IMR-90 (cell line): ENCODE results near the gene ELANE. TPM values are rescaled to one million over a fixed set of nuclear protein-coding genes. Genes with fewer than 3 reads are reported as not detected.

ENCODE experiments used
- ATAC-seq: fragments of 200-7000 bp; cut with Tn5 transposase; 2 replicates; pipeline ENCODE4 v1.9.1; 2020; ENCODE audit warnings: low read depth, mild to moderate bottlenecking, moderate library complexity
- BruUV-seq: library from RNA; stranded (reverse); fragments of 400-500 nt; replicated peaks from 2 replicates; lab custom pipeline; 2021; lab: Mats Ljungman, UMichigan
- CTCF ChIA-PET: fragments of 300-600 bp; formaldehyde crosslinking; extraction: SDS; loops from one replicate; lab custom pipeline; 2021; ENCODE audit warnings: antibody characterized with exemption; lab: Yijun Ruan, JAX
- POLR2A ChIA-PET: fragments of 300-600 bp; sonication (Branson Sonifier 250); formaldehyde crosslinking; loops from one replicate; lab custom pipeline; 2022; ENCODE audit warnings: antibody characterized with exemption; ENCODE audit not compliant: unreplicated experiment; lab: Charles Lee
- DNase-seq: peaks from one replicate; pipeline ENCODE4 v3.0.0; 2013
- H2AFZ ChIP-seq: replicated peaks from 2 replicates; pipeline ENCODE3; 2013; ENCODE audit warnings: low read length, mild to moderate bottlenecking; ENCODE audit not compliant: poor library complexity
- H2AK5ac ChIP-seq: 2 replicates; pipeline ENCODE4 v1.6.1; 2013; ENCODE audit warnings: low read depth, low read length, inconsistent platforms
- H2AK9ac ChIP-seq: replicated peaks from 2 replicates; pipeline ENCODE3; 2013; ENCODE audit warnings: mild to moderate bottlenecking, low read depth, low read length, moderate library complexity; ENCODE audit not compliant: poor library complexity
- H2BK120ac ChIP-seq: 2 replicates; pipeline ENCODE4 v1.6.1; 2013; ENCODE audit warnings: low read depth, low read length, inconsistent platforms
- H2BK15ac ChIP-seq: 3 replicates; pipeline ENCODE4 v1.6.1; 2013; ENCODE audit warnings: low read depth, low read length, inconsistent platforms
- H2BK20ac ChIP-seq: 2 replicates; pipeline ENCODE4 v1.6.1; 2013; ENCODE audit warnings: low read depth, mild to moderate bottlenecking, inconsistent platforms, low read length, moderate library complexity
- H2BK5ac ChIP-seq: 2 replicates; pipeline ENCODE4 v1.6.1; 2013; ENCODE audit warnings: mild to moderate bottlenecking, low read depth, low read length, inconsistent platforms; ENCODE audit not compliant: poor library complexity, severe bottlenecking
- H3K14ac ChIP-seq: replicated peaks from 2 replicates; pipeline ENCODE4 v1.6.1; 2013; ENCODE audit warnings: low read depth, low read length, inconsistent platforms
- H3K18ac ChIP-seq: 2 replicates; pipeline ENCODE4 v1.6.1; 2013; ENCODE audit warnings: low read depth, low read length, control low read depth
- H3K23ac ChIP-seq: 2 replicates; pipeline ENCODE4 v1.6.1; 2013; ENCODE audit warnings: low read depth, low read length, inconsistent platforms
- H3K27ac ChIP-seq: 2 replicates; pipeline ENCODE4 v1.5.1; 2013; ENCODE audit warnings: mild to moderate bottlenecking, control low read depth, low read length; ENCODE audit not compliant: insufficient read depth
- H3K27me3 ChIP-seq: 2 replicates; pipeline ENCODE4 v1.6.1; 2013; ENCODE audit warnings: low read length; ENCODE audit not compliant: control insufficient read depth, insufficient read depth
- H3K36me3 ChIP-seq: 2 replicates; pipeline ENCODE4 v1.6.1; 2013; ENCODE audit warnings: low read length, mixed read lengths; ENCODE audit not compliant: control insufficient read depth, insufficient read depth
- H3K4ac ChIP-seq: 2 replicates; pipeline ENCODE4 v1.6.1; 2013; ENCODE audit warnings: low read depth, low read length, inconsistent platforms
- H3K4me1 ChIP-seq: 2 replicates; pipeline ENCODE4 v1.6.1; 2013; ENCODE audit warnings: low read length, mixed read lengths; ENCODE audit not compliant: control insufficient read depth, insufficient read depth
- H3K4me2 ChIP-seq: 2 replicates; pipeline ENCODE4 v1.6.1; 2013; ENCODE audit warnings: low read depth, mild to moderate bottlenecking, control low read depth, low read length, moderate library complexity
- H3K4me3 ChIP-seq: 2 replicates; pipeline ENCODE4 v1.5.1; 2013; ENCODE audit warnings: low read depth, mild to moderate bottlenecking, control low read depth, low read length, moderate library complexity; ENCODE audit not compliant: insufficient read depth
- H3K56ac ChIP-seq: 2 replicates; pipeline ENCODE4 v1.6.1; 2013; ENCODE audit warnings: low read length, inconsistent platforms; ENCODE audit not compliant: insufficient read depth; ENCODE audit errors: extremely low read depth
- H3K79me1 ChIP-seq, 2 experiments: 2 replicates each; pipeline ENCODE4 v1.6.1; 2013; ENCODE audit warnings: low read length in 2 of 2, inconsistent platforms in 1 of 2, low read depth in 1 of 2
- H3K9ac ChIP-seq: 2 replicates; pipeline ENCODE4 v1.6.1; 2013; ENCODE audit warnings: low read depth, low read length, control low read depth
- H3K9me1 ChIP-seq: 2 replicates; pipeline ENCODE4 v1.6.1; 2013; ENCODE audit warnings: low read length, inconsistent platforms; ENCODE audit not compliant: insufficient read depth
- H3K9me3 ChIP-seq: 2 replicates; pipeline ENCODE4 v1.6.1; 2013; ENCODE audit warnings: low read length; ENCODE audit not compliant: control insufficient read depth, insufficient read depth
- H4K20me1 ChIP-seq: 2 replicates; pipeline ENCODE4 v1.6.1; 2013; ENCODE audit warnings: low read length, inconsistent platforms; ENCODE audit not compliant: insufficient read depth
- H4K5ac ChIP-seq: 2 replicates; pipeline ENCODE4 v1.6.1; 2013; ENCODE audit warnings: mild to moderate bottlenecking, low read depth, low read length, control low read depth
- H4K8ac ChIP-seq, 2 experiments: 2 replicates each; pipeline ENCODE4 v1.6.1; 2013; ENCODE audit warnings: low read depth in 2 of 2, low read length in 2 of 2, control low read depth in 1 of 2, inconsistent platforms in 1 of 2
- H4K91ac ChIP-seq: 2 replicates; pipeline ENCODE4 v1.6.1; 2013; ENCODE audit warnings: low read depth, low read length, inconsistent platforms; ENCODE audit not compliant: insufficient read depth
- BHLHE40 ChIP-seq: fragments of 150-350 bp; IDR thresholded peaks from 2 replicates; pipeline ENCODE4 v1.6.1; 2016; ENCODE audit warnings: mild to moderate bottlenecking, low read depth, low read length
- CEBPB ChIP-seq: IDR thresholded peaks from 2 replicates; pipeline ENCODE4 v1.6.1; 2012; ENCODE audit warnings: low read depth, low read length, improper control_type of control experiment
- CHD1 ChIP-seq: IDR thresholded peaks from 2 replicates; pipeline ENCODE4 v1.6.1; 2012; ENCODE audit warnings: low read depth, low read length, improper control_type of control experiment
- CTCF ChIP-seq: conservative IDR thresholded peaks from 2 replicates; pipeline ENCODE4 v1.5.1; 2012; ENCODE audit warnings: mild to moderate bottlenecking, low read depth, low read length, improper control_type of control experiment
- FOS ChIP-seq: fragments of 150-350 bp; IDR thresholded peaks from 2 replicates; pipeline ENCODE4 v1.6.1; 2016; ENCODE audit warnings: low read depth, low read length
- POLR2A ChIP-seq: IDR thresholded peaks from 2 replicates; pipeline ENCODE4 v1.6.1; 2012; ENCODE audit warnings: mild to moderate bottlenecking, low read depth, low read length
- RAD21 ChIP-seq: IDR thresholded peaks from 2 replicates; pipeline ENCODE4 v1.6.1; 2012; ENCODE audit warnings: low read length, improper control_type of control experiment
- RFX5 ChIP-seq: IDR thresholded peaks from 2 replicates; pipeline ENCODE4 v1.8.0; 2012; ENCODE audit warnings: low read depth, mild to moderate bottlenecking, low read length, moderate library complexity
- USF2 ChIP-seq: fragments of 150-350 bp; IDR thresholded peaks from 2 replicates; pipeline ENCODE4 v1.6.1; 2017; ENCODE audit warnings: mild to moderate bottlenecking, antibody characterized with exemption, low read length, low read depth
- WGBS, 2 experiments: methylation state at CpG; one replicate each; pipeline versions ENCODE4 v1.1.5 to v1.1.7; 2013; ENCODE audit warnings: missing lambda C conversion rate in 2 of 2; ENCODE audit not compliant: insufficient read length in 1 of 2; ENCODE audit errors: extremely low coverage in 2 of 2; 5-methylcytosine and 5-hydroxymethylcytosine counted together
- dilution Hi-C: fragments of 300-500 bp; cut with HindIII; formaldehyde crosslinking; loops from one replicate; pipeline ENCODE4 v1.14.3; 2018; ENCODE audit warnings: low sequenced_read_pairs; ENCODE audit not compliant: unreplicated experiment
- in situ Hi-C: fragments of 300-500 bp; cut with MboI; formaldehyde crosslinking; loops from 3 replicates; pipeline ENCODE4 v1.14.3; 2019; ENCODE audit warnings: low sequenced_read_pairs, inconsistent platforms, mixed read lengths
- intact Hi-C: fragments of 100-400 bp; cut with micrococcal nuclease; formaldehyde crosslinking; loops from 2 replicates; pipeline ENCODE4 v1.10.0; 2022
- polyA plus RNA-seq, 3 experiments: library from polyadenylated mRNA; depleted of rRNA; stranded (reverse); fragments of >200 nt; gene quantifications; 2 replicates each; pipeline ENCODE4 v1.2.3, GENCODE V29; 2012; ENCODE audit warnings: low replicate concordance in 1 of 3
- total RNA-seq: library from RNA; depleted of rRNA; stranded (reverse); fragments of >200 nt; gene quantifications from 2 replicates; pipeline ENCODE4 v1.2.3, GENCODE V29; 2012

The ELANE gene
- total and polyA plus RNA-seq, 2 of the 4 experiments (the other 2 are of a cell fraction) = 0.27 TPM; not detected in 1

- no TSS peak for BruUV-seq
- dilution Hi-C loops = no loop called here
Observed at GRCh38 chr19:815079-815774, 36.9 kb upstream of the ELANE start.

More at GRCh38 chr19:815079-815774, 36.9 kb upstream of the ELANE start:
- no peaks in the 10 kb centered on the region for H3K9me1 ChIP-seq
- no peak overlapping the region for H2AK9ac ChIP-seq
- no peak overlapping the region for H4K91ac ChIP-seq
- H3K4ac ChIP-seq = no peak overlapping the region
- H3K79me1 ChIP-seq = peaks cover 0 to 7% of the 10 kb centered on the region in 2 experiments; a peak in 3 of 4 replicates
- no peak overlapping the region for H3K23ac ChIP-seq
- no peak overlapping the region for H2BK5ac ChIP-seq
- peaks cover 24% of the 10 kb centered on the region for H4K20me1 ChIP-seq
- no peak overlapping the region for H3K14ac ChIP-seq
- DNase-seq (no peak), ATAC-seq (no peak)
- H2BK120ac ChIP-seq = no peak overlapping the region
- H3K27me3 ChIP-seq = no peaks in the 10 kb centered on the region
- H3K4me2 ChIP-seq = no peak overlapping the region
- H3K9ac ChIP-seq = no peak overlapping the region
- H3K18ac ChIP-seq = no peak overlapping the region
- H3K36me3 ChIP-seq = peaks cover 44% of the 10 kb centered on the region
- H3K27ac ChIP-seq = no peak overlapping the region
- ChIA-PET CTCF (no interaction called here), POLR2A (no interaction called here)
- H3K4me1 ChIP-seq = no peaks in the 10 kb centered on the region
- no peak overlapping the region for H4K5ac ChIP-seq
- no peaks in the 10 kb centered on the region for H3K9me3 ChIP-seq
- no peak overlapping the region for H3K56ac ChIP-seq
- H2BK20ac ChIP-seq = no peak overlapping the region
- no peak overlapping the region for H4K8ac ChIP-seq
- in situ Hi-C loops (no loop called here), intact Hi-C loops (loop anchor here (1.0 kb wide), 1 partner anchor 35 kb away; no protein-coding TSS in a partner anchor)
- no peak overlapping the region for H2BK15ac ChIP-seq
- no peak for TF ChIP-seq BHLHE40
- no peak for TF ChIP-seq FOS
- no peak for TF ChIP-seq RAD21
- TF ChIP-seq CHD1 = no peak
- no peak; the same call in 1 of the 2 replicates for TF ChIP-seq POLR2A
- TF ChIP-seq CTCF = no peak
- no peak for TF ChIP-seq CEBPB
- no peak for TF ChIP-seq USF2
- TF ChIP-seq RFX5 = no peak
- no peak overlapping the region for H2AK5ac ChIP-seq
- no peak overlapping the region for H3K4me3 ChIP-seq
- WGBS, 2 experiments = 91% methylated on average over 35 of the region's 47 CpGs; no CpG with 5 or more reads in 1 of the 2 experiments
- H2AFZ ChIP-seq = no peak overlapping the region
